HepG2 (cell line): ENCODE results near the gene ACVR2A. TPM values are rescaled to one million over a fixed set of nuclear protein-coding genes. Genes with fewer than 3 reads are reported as not detected.
A peak's percentile ranks its signal among the peaks of the same experiment; 100 is the strongest.

Source experiments
- ATF6 ChIP-seq: sonication (generic); formaldehyde crosslinking; conservative IDR thresholded peaks from 2 replicates; pipeline ENCODE4 v1.4.0; 2020; ENCODE audit warnings: missing genetic modification reagents
- CREB3 ChIP-seq: sonication (generic); formaldehyde crosslinking; IDR thresholded peaks from 2 replicates; pipeline ENCODE4 v1.5.0; 2020; ENCODE audit warnings: missing genetic modification reagents
- EEA1 ChIP-seq: sonication (generic); formaldehyde crosslinking; IDR thresholded peaks from 2 replicates; pipeline ENCODE4 v1.5.1; 2020; ENCODE audit warnings: mild to moderate bottlenecking, missing genetic modification reagents, borderline replicate concordance
- GATA4 ChIP-seq: sonication (generic); IDR thresholded peaks from 2 replicates; pipeline ENCODE4 v1.6.1; 2016; ENCODE audit warnings: antibody characterized with exemption, low read depth, borderline replicate concordance
- GATAD1 ChIP-seq: IDR thresholded peaks from 2 replicates; pipeline ENCODE4 v1.6.1; 2016; ENCODE audit warnings: missing genetic modification reagents, missing compliant biosample characterization
- HMGXB4 ChIP-seq, 2 experiments: sonication (generic) in 1 of 2; formaldehyde crosslinking in 1 of 2; IDR thresholded peaks; 2 replicates each; pipeline versions ENCODE4 v1.4.0 to v1.6.1; 2018 to 2020; ENCODE audit warnings: missing genetic modification reagents in 2 of 2, borderline replicate concordance in 1 of 2, low read depth in 1 of 2, mild to moderate bottlenecking in 1 of 2, missing biosample characterization in 1 of 2
- PRDM4 ChIP-seq: sonication (generic); formaldehyde crosslinking; IDR thresholded peaks from 2 replicates; pipeline ENCODE4 v1.9.0; 2021; ENCODE audit warnings: missing genetic modification reagents, borderline replicate concordance
- SALL2 ChIP-seq: sonication (generic); formaldehyde crosslinking; IDR thresholded peaks from 2 replicates; pipeline ENCODE4 v1.8.1; 2023; ENCODE audit warnings: mild to moderate bottlenecking, missing genetic modification reagents, inconsistent platforms
- THAP11 ChIP-seq: IDR thresholded peaks from 2 replicates; pipeline ENCODE4 v1.6.1; 2016; ENCODE audit warnings: missing biosample characterization, missing genetic modification reagents
- ZNF18 ChIP-seq: sonication (generic); formaldehyde crosslinking; IDR thresholded peaks from 2 replicates; pipeline ENCODE4 v1.8.0; 2022; ENCODE audit warnings: mild to moderate bottlenecking, missing genetic modification reagents; ENCODE audit not compliant: insufficient replicate concordance
- ZNF558 ChIP-seq: sonication (generic); formaldehyde crosslinking; IDR thresholded peaks from 2 replicates; pipeline ENCODE4 v1.9.0; 2022; ENCODE audit warnings: mild to moderate bottlenecking, missing genetic modification reagents, borderline replicate concordance
- ZNF562 ChIP-seq: sonication (generic); formaldehyde crosslinking; IDR thresholded peaks from 2 replicates; pipeline ENCODE4 v1.8.0; 2022; ENCODE audit warnings: missing genetic modification reagents, borderline replicate concordance
- ZNF564 ChIP-seq: sonication (generic); formaldehyde crosslinking; IDR thresholded peaks from 2 replicates; pipeline ENCODE4 v1.8.1; 2023; ENCODE audit warnings: mild to moderate bottlenecking, missing genetic modification reagents
- ZNF720 ChIP-seq: sonication (generic); formaldehyde crosslinking; IDR thresholded peaks from 2 replicates; pipeline ENCODE4 v1.4.0; 2020; ENCODE audit warnings: missing genetic modification reagents
- polyA plus RNA-seq, 8 experiments: library from polyadenylated mRNA; depleted of rRNA in 3 of 8; stranded (reverse) in 7 of 8; unstranded in 1 of 8; fragments of >200 nt; fragmentation: Illumina TruSeq in 4 of 8; extraction: Trizol in 4 of 8; gene quantifications; 2 replicates each; pipeline versions ENCODE4 v1.2.1 to v1.2.3, GENCODE V29; 2011 to 2016; ENCODE audit warnings: low read depth in 4 of 8, missing spikeins in 1 of 8, mixed read lengths in 1 of 8; ENCODE audit not compliant: insufficient read depth in 1 of 8
- total RNA-seq, 5 experiments: library from RNA; depleted of rRNA; stranded (reverse); fragments of >200 nt; fragmentation: Illumina TruSeq; extraction: Trizol; gene quantifications; 2 replicates each; pipeline ENCODE4 v1.2.3, GENCODE V29; 2016; ENCODE audit warnings: low read depth in 1 of 5
- TF ChIP-seq, protein P1 (sequence below), 2 experiments: fragments of 450-650 bp in 1 of 2; sonication (generic) in 1 of 2; formaldehyde crosslinking; IDR thresholded peaks; 2 replicates each; pipeline versions ENCODE4 v1.5.0 to v1.8.0; 2020 to 2022; ENCODE audit warnings: mild to moderate bottlenecking in 1 of 2, missing genetic modification reagents in 1 of 2
- TF ChIP-seq, protein P2 (sequence below): sonication (generic); formaldehyde crosslinking; IDR thresholded peaks from 2 replicates; pipeline ENCODE4 v1.4.0; 2020; ENCODE audit warnings: low read depth, mild to moderate bottlenecking, missing genetic modification reagents

ACVR2A gene
- total and polyA plus RNA-seq, 2 of the 13 experiments (the other 11 are each of a cell fraction or from before 2014, with no cell fraction given) = 8.3 to 18.0 TPM

DNA sequence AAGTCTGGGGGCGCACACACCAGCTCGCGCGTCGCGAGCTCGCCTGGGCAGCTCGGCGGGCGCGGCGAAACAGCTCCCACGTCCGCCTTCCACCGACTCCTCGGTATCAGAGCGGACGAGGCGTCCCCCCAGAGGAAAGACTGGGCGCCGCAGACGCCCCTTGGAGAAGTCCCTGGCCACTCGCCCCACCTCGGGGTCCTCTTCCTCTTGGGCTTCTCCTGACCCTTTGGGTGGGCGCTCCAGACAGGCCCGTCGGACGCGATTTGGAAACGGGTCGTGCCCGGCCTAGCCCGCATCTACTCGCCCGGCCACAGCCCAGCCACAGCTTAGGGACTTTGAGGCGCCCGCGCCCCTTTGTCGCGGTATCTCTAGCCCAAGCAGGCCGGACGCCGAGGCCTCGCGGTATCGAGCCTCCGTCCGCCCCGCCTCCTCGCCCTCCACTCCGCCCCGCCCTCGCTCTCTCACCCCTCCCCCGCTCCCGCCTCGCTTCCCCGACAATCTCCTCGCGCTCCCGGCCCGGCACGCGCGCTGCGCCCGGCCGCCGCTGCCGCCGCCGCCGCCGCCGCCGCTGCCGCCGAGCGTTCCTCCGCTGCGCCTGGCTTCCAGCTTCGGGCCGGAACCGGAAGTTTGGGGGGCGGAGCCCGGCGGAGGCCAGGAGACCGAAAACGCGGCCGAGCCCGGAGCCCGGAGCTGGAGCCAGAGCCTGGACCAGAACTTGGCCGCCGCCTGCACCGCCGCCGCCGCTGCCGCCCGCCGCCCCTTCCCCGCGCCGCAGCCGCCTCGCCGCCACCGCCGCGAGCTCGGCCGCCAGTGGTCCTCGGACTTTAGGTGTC lies 749 bp upstream of the ACVR2A start (continued):
- TF ChIP-seq GATAD1 (peak; percentile 71), ZNF562 (CRISPR knock-in tag) (no peak), ZNF564 (CRISPR knock-in tag) (no peak), ZNF18 (CRISPR knock-in tag) (no peak), SALL2 (CRISPR knock-in tag) (peak; percentile 91), CREB3 (peak; percentile 88; the same call in 1 of the 2 replicates), EEA1 (0 out of 2 replicates have a peak, but pooled peaks have one; percentile 59), PRDM4 (CRISPR knock-in tag) (no peak), GATA4 (0 out of 2 replicates have a peak, but pooled peaks have one; percentile 60), ZNF558 (CRISPR knock-in tag) (peak; percentile 38; the same call in 1 of the 2 replicates), ZNF720 (CRISPR knock-in tag) (no peak), ATF6 (CRISPR knock-in tag) (no peak), THAP11 (CRISPR knock-in tag) (peak; percentile 75), HMGXB4 (CRISPR knock-in tag; IDR thresholded peaks at IDR 0.05; ENCODE audit: borderline replicate concordance in 1 of 2, low read depth in 1 of 2) (peak; percentile 55 to 59; a peak in 2 of 4 replicates)
- TF ChIP-seq, protein P1, sequence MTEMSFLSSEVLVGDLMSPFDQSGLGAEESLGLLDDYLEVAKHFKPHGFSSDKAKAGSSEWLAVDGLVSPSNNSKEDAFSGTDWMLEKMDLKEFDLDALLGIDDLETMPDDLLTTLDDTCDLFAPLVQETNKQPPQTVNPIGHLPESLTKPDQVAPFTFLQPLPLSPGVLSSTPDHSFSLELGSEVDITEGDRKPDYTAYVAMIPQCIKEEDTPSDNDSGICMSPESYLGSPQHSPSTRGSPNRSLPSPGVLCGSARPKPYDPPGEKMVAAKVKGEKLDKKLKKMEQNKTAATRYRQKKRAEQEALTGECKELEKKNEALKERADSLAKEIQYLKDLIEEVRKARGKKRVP (CRISPR knock-in tag; IDR thresholded peaks at IDR 0.05) = no peak
- TF ChIP-seq, protein P2, sequence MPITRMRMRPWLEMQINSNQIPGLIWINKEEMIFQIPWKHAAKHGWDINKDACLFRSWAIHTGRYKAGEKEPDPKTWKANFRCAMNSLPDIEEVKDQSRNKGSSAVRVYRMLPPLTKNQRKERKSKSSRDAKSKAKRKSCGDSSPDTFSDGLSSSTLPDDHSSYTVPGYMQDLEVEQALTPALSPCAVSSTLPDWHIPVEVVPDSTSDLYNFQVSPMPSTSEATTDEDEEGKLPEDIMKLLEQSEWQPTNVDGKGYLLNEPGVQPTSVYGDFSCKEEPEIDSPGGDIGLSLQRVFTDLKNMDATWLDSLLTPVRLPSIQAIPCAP = no peak
